ENCODE data around the gene PGLYRP4. TPM values are rescaled to one million over a fixed set of nuclear protein-coding genes. Genes with fewer than 3 reads are reported as not detected.

Gene PGLYRP4
- total RNA-seq, 2 experiments from 2014 or later: not detected

GRCh38 chr1:153360592-153361479 lies 12.2 kb upstream of the PGLYRP4 start:
- H3K79me2 ChIP-seq (ENCODE audit: insufficient read depth, low read depth, low read length): no peaks in the 10 kb centered on the region
- no peak overlapping the region for H2AFZ ChIP-seq (ENCODE audit: low read length)
- H3K4me1 ChIP-seq (ENCODE audit: insufficient read depth, low read length, poor library complexity, severe bottlenecking): no peaks in the 10 kb centered on the region
- no peaks in the 10 kb centered on the region for H4K20me1 ChIP-seq (ENCODE audit: insufficient read depth, low read length)
- H3K27ac ChIP-seq (ENCODE audit: low read depth, low read length, poor library complexity, severe bottlenecking): no peak overlapping the region
- no peaks in the 10 kb centered on the region for H3K9me2 ChIP-seq (ENCODE audit: insufficient read depth, low read length)
- ChIA-PET CTCF (ENCODE audit: unreplicated experiment) (no interaction called here), POLR2A (no interaction called here)
- no peaks in the 10 kb centered on the region for H3K9me3 ChIP-seq (ENCODE audit: low read length)
- intact Hi-C loops (cut with micrococcal nuclease; ENCODE audit: unreplicated experiment): no loop called here
- no peaks in the 10 kb centered on the region for H3K36me3 ChIP-seq (ENCODE audit: insufficient read depth, low read length)
- H3K4me2 ChIP-seq (ENCODE audit: low read length): no peak overlapping the region
- DNase-seq (ENCODE audit: low spot score): no peak
- TF ChIP-seq CTCF (conservative IDR thresholded peaks at IDR 0.05; ENCODE audit: low read length) (no peak), EZH2phosphoT487 (IDR thresholded peaks at IDR 0.05; ENCODE audit: borderline replicate concordance, low read depth, low read length) (no peak)
- BruUV-seq (replicated peaks): no TSS peak
- H3K4me3 ChIP-seq (ENCODE audit: low read depth, low read length, poor library complexity, severe bottlenecking): no peak overlapping the region

GRCh38 chr1:153360190-153360589 lies 11.5 kb upstream of the PGLYRP4 start:
- BruUV-seq (replicated peaks): no TSS peak
- no peak overlapping the region for H3K4me3 ChIP-seq (ENCODE audit: low read depth, low read length, poor library complexity, severe bottlenecking)
- ChIA-PET POLR2A (no interaction called here), CTCF (ENCODE audit: unreplicated experiment) (no interaction called here)
- H3K4me1 ChIP-seq (ENCODE audit: insufficient read depth, low read length, poor library complexity, severe bottlenecking): no peaks in the 10 kb centered on the region
- no peak for DNase-seq (ENCODE audit: low spot score)
- H2AFZ ChIP-seq (ENCODE audit: low read length): no peak overlapping the region
- H3K79me2 ChIP-seq (ENCODE audit: insufficient read depth, low read depth, low read length): no peaks in the 10 kb centered on the region
- TF ChIP-seq CTCF (conservative IDR thresholded peaks at IDR 0.05; ENCODE audit: low read length): no peak
- intact Hi-C loops (cut with micrococcal nuclease; ENCODE audit: unreplicated experiment): no loop called here
- H3K9me3 ChIP-seq (ENCODE audit: low read length): no peaks in the 10 kb centered on the region
- H3K4me2 ChIP-seq (ENCODE audit: low read length): no peak overlapping the region
- no peak overlapping the region for H3K27ac ChIP-seq (ENCODE audit: low read depth, low read length, poor library complexity, severe bottlenecking)
- H4K20me1 ChIP-seq (ENCODE audit: insufficient read depth, low read length): no peaks in the 10 kb centered on the region
- H3K9me2 ChIP-seq (ENCODE audit: insufficient read depth, low read length): no peaks in the 10 kb centered on the region
- no peaks in the 10 kb centered on the region for H3K36me3 ChIP-seq (ENCODE audit: insufficient read depth, low read length)

GRCh38 chr1:153359241-153359640 lies 10.6 kb upstream of the PGLYRP4 start:
- Histone ChIP-seq H4K20me1 (ENCODE audit: insufficient read depth, low read length) (no peaks in the 10 kb centered on the region), H3K4me1 (ENCODE audit: insufficient read depth, low read length, poor library complexity, severe bottlenecking) (no peaks in the 10 kb centered on the region), H3K27ac (ENCODE audit: low read depth, low read length, poor library complexity, severe bottlenecking) (no peak overlapping the region), H3K9me2 (ENCODE audit: insufficient read depth, low read length) (no peaks in the 10 kb centered on the region), H3K4me3 (ENCODE audit: low read depth, low read length, poor library complexity, severe bottlenecking) (no peak overlapping the region), H3K36me3 (ENCODE audit: insufficient read depth, low read length) (no peaks in the 10 kb centered on the region), H3K4me2 (ENCODE audit: low read length) (no peak overlapping the region), H3K9me3 (ENCODE audit: low read length) (no peaks in the 10 kb centered on the region), H3K79me2 (ENCODE audit: insufficient read depth, low read depth, low read length) (no peaks in the 10 kb centered on the region), H2AFZ (ENCODE audit: low read length) (no peak overlapping the region)
- intact Hi-C loops (cut with micrococcal nuclease; ENCODE audit: unreplicated experiment): loop anchor here (10.0 kb wide), 1 partner anchor 386 kb away; no protein-coding TSS in a partner anchor
- TF ChIP-seq CTCF (conservative IDR thresholded peaks at IDR 0.05; ENCODE audit: low read length) (no peak), EZH2phosphoT487 (IDR thresholded peaks at IDR 0.05; ENCODE audit: borderline replicate concordance, low read depth, low read length) (no peak)
- no TSS peak for BruUV-seq (replicated peaks)
- POLR2A ChIA-PET: no interaction called here
- CTCF ChIA-PET (ENCODE audit: unreplicated experiment): no interaction called here
- DNase-seq (ENCODE audit: low spot score): no peak
